NCI-H2081 (cell line): Measurements from ENCODE around the gene NFKB2.

ENCODE experiments used
- DNase-seq, 2 experiments: peaks; one replicate each; lab custom pipeline; 2025; lab: John Stamatoyannopoulos, UW

NFKB2 gene

GRCh38 chr10:102408728-102409603 lies 13.5 kb downstream of the NFKB2 start:
- no peak for DNase-seq

GRCh38 chr10:102409604-102410428 lies 14.3 kb downstream of the NFKB2 start:
- no peak for DNase-seq

GRCh38 chr10:102410429-102411073 lies 15.0 kb downstream of the NFKB2 start:
- DNase-seq: no peak

GRCh38 chr10:102411341-102412255 lies 16.1 kb downstream of the NFKB2 start:
- DNase-seq: no peak

- DNase-seq: no peak
These were observed 16.8 kb downstream of the NFKB2 start for GRCh38 chr10:102412293-102412692.

GRCh38 chr10:102413053-102413705 lies 17.7 kb downstream of the NFKB2 start:
- DNase-seq: peak; percentile 59 to 85

GRCh38 chr10:102413806-102414561 lies 18.5 kb downstream of the NFKB2 start:
- no peak for DNase-seq

GRCh38 chr10:102414749-102415148 lies 19.2 kb downstream of the NFKB2 start:
- no peak for DNase-seq

GRCh38 chr10:102416283-102416682 lies 20.8 kb downstream of the NFKB2 start:
- no peak for DNase-seq

GRCh38 chr10:102416695-102417094 lies 21.2 kb downstream of the NFKB2 start:
- no peak for DNase-seq

GRCh38 chr10:102418622-102419268 lies 23.2 kb downstream of the NFKB2 start, which contains the start of gene PSD:
Gene PSD, minus strand, starts transcription at chr10:102418785. Its CDS starts 1,747 bp downstream, at chr10:102417038.
- DNase-seq: peak; percentile 80 to 81

GRCh38 chr10:102419269-102420180 lies 24.0 kb downstream of the NFKB2 start:
- DNase-seq: peak; percentile 73 to 78

GRCh38 chr10:102420181-102420713 lies 24.7 kb downstream of the NFKB2 start:
- DNase-seq: no peak

- DNase-seq: peak; percentile 93 to 94
These were observed 25.4 kb downstream of the NFKB2 start, which contains the start of gene FBXL15 for GRCh38 chr10:102420714-102421506. Gene FBXL15, plus strand, starts transcription at chr10:102420836. Its CDS starts 294 bp downstream, at chr10:102421130.

- DNase-seq: no peak
These were observed 25.9 kb downstream of the NFKB2 start for GRCh38 chr10:102421507-102421756.

GRCh38 chr10:102421757-102422512 lies 26.4 kb downstream of the NFKB2 start:
- DNase-seq: no peak
